GM18867 (cell line): ENCODE data around the gene GLCCI1.
"Not testable (repeated sequence)": the region's sequence is repeated elsewhere in the genome, so short reads cannot be mapped to it uniquely, and the experiment has no call there.

Experiments
- ATAC-seq: cut with Tn5 transposase; IDR thresholded peaks from one replicate; pipeline ENCODE4 v1.9.1; 2021; ENCODE audit warnings: mild to moderate bottlenecking, moderate library complexity; ENCODE audit not compliant: unreplicated experiment

Gene GLCCI1

GRCh38 chr7:7988706-7989105 is 20.1 kb downstream of the GLCCI1 start:
- ATAC-seq, result no peak

GRCh38 chr7:7989133-7989532 is 20.5 kb downstream of the GLCCI1 start:
- ATAC-seq, result no peak

GRCh38 chr7:7989616-7990440 is 21.2 kb downstream of the GLCCI1 start:
- no peak for ATAC-seq

GRCh38 chr7:7990441-7990761 is 21.8 kb downstream of the GLCCI1 start:
- ATAC-seq, result no peak

- ATAC-seq, result no peak
These were observed 23.9 kb downstream of the GLCCI1 start for GRCh38 chr7:7992506-7992905.

GRCh38 chr7:7995348-7995747 is 26.8 kb downstream of the GLCCI1 start:
- ATAC-seq, result not testable (repeated sequence)

DNA sequence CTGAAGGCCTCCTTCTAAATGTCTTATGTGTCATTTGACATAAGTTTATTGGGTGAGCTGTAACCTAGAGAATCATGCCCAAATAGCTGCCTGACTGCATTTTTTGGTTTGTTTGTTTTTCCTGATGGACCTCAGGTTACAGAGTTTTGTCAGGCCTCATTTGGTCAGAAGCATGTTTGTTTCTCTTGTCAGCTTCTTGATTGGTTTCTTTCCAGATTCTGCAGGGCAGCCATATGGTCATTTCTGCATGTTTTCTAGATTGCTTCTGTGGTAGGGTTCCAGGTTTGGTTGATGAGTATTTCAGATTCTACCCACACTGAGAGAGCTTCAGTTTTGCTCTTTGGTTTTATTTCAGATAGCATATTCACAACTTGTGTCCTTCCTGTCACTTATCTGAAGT is 28.0 kb downstream of the GLCCI1 start:
- no peak for ATAC-seq

DNA sequence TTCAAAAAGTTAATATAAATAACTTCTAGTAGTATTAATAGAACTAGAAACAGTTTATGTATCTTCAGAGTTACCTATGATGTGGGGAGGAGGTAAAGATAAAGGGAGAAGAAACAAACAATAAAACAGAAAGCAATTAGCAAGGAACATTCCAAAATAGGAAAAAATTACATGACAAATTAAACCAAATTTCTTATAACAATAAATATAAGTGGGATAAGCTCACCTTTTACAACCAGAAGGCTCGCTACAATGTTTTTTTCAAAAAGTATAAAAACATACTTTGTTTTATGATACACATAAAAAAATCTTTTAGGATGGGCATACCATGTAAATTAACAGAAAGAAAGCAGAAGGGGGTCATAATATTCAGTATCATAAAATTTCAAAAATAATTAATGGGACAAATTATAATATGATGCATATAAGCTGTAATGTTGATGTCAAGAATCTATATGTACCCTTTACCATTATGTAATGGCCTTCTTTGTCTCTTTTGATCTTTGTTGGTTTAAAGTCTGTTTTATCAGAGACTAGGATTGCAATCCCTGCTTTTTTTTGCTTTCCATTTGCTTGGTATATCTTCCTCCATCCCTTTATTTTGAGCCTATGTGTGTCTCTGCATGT is 31.8 kb downstream of the GLCCI1 start:
- no peak for ATAC-seq

DNA sequence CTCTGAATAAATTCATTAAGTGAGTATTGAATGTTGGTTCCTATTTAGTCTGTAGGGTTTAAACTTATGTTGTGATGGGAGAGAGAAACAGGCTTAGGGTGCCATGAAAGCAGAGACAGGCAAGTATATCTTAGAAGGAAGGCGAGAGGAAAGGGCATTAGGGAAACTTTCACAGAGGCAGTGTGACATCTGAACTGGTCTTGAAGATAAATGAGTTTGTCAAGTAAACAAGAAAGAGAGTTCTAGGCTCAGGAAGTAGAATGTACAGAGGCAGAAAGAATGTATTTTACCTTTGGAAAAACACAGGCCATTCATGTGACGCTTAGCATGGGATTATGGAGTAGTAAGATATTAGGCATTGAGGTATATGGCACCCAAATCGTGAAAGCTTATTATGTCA is 34.5 kb downstream of the GLCCI1 start:
- ATAC-seq, result no peak

GRCh38 chr7:8005279-8005678 is 36.7 kb downstream of the GLCCI1 start:
- ATAC-seq, result no peak

- no peak for ATAC-seq
These were observed 45.8 kb downstream of the GLCCI1 start for GRCh38 chr7:8014399-8014798.

DNA sequence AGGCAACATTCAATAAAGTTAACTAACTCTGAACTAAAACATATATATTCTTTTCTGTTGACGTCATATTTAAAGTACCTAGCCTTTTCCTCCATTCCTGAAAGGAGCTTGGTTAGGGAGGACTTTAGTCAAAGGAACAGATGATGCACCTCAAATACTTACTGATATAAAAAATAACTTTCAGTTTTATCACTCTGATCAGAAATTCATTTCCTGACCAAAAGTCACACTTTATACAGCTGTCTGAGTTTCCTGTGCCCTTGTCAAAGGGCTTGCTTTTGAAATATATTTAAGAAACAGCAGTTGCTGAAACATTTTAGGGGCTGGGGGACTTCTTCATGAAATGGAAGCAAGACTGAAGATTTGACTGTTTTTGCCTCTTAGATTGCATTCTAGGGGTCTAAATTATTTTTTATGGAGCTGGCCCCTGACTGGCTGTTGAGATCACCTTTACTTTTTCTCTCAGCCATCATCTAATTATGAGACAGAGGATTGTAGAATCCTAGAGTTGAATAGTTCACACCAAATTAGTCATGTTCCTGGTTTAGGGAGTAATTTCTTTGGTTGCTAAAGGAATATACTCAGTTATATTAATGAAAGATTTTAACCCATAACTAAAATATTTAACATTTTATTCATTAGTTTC is 46.6 kb downstream of the GLCCI1 start:
- no peak for ATAC-seq

- ATAC-seq, result no peak
These were observed 47.1 kb downstream of the GLCCI1 start for GRCh38 chr7:8015746-8016120.

GRCh38 chr7:8017423-8017822 is 48.8 kb downstream of the GLCCI1 start:
- no peak for ATAC-seq

- ATAC-seq, result peak; percentile 44
These were observed 50.4 kb downstream of the GLCCI1 start for GRCh38 chr7:8018961-8019360.

- ATAC-seq, result no peak
These were observed 54.0 kb downstream of the GLCCI1 start for GRCh38 chr7:8022628-8023027.

DNA sequence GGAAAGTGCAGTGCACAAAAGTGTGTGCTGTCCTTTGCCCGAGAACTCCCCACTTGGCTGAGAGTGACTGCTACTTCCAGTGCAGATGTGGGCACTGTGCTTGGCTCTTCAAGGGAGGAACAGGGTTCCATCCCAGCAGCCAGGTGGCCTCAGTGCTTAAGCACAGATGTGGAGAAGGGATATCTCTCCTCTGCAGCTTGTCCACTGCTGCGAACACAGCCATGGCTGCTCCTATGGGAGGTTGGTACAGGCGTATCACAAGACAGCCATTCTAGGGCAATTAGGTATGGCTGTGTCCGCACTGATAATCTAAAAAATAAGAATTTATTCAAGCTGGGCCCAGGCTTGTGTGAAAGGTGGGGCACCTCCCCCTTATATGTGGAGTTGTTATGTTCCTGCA is 66.6 kb downstream of the GLCCI1 start:
- peak; percentile 14 for ATAC-seq

DNA sequence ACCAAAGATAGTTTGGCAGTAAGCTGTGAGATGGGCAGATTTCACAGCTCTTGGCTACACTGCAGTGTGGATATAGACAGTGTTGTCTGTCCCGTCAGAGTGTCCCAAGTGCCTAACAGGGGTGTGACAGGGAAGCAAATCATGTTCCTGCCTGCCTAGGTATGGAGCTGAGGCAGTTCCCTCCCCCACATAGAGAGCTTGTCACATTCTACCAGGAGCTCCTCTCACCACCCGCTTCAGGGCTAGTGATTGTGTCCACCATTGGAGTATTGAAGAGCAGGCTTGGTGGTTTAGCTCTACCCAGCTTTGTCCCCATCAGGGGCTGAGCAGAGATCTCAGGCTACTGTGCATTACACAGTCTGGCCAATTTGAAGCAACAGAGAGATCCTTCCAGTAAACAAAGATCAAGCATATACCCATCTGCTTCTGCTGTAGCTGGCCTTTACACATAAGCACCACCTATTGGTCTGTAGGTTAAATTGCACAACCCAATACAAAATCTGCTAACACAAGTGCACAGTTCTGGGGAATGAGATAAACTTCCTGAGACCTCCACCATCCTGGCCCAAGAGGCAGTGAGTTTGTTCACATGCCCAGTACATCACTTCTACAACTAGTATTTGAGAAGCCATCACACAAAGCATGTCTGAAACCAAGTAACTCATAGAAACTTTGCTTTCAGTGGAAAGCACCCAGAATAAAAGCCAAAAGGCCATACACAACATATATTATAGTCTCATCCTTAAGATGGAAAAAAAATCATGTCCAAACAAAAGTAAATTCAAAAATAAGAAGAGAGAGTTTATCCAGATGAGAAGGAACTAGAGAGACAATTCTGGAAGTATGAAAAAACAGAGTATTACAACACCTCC is 67.3 kb downstream of the GLCCI1 start:
- ATAC-seq, result peak; percentile 55

DNA sequence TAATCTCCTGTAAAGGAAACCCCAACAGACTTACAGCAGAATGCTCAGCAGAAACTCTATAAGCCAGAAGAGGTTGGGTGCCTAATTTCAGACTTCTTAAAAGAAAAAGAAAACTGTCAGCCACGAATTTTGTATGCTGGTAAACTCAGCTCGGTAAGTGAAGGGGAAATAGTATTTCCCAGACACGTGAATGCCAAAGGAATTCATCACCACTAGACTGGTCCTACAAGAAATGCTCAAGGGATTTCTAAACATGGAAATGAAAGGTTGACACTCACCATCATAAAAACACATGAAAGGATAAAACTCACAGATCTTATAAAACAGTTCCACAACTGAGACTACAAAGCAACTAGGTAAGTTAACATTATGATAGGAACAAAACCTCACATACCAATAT is 68.6 kb downstream of the GLCCI1 start:
- no peak for ATAC-seq

- ATAC-seq, result no peak
These were observed 72.3 kb downstream of the GLCCI1 start for GRCh38 chr7:8040768-8041369.
